ENCODE measurements around the gene PLCB1.

DNA sequence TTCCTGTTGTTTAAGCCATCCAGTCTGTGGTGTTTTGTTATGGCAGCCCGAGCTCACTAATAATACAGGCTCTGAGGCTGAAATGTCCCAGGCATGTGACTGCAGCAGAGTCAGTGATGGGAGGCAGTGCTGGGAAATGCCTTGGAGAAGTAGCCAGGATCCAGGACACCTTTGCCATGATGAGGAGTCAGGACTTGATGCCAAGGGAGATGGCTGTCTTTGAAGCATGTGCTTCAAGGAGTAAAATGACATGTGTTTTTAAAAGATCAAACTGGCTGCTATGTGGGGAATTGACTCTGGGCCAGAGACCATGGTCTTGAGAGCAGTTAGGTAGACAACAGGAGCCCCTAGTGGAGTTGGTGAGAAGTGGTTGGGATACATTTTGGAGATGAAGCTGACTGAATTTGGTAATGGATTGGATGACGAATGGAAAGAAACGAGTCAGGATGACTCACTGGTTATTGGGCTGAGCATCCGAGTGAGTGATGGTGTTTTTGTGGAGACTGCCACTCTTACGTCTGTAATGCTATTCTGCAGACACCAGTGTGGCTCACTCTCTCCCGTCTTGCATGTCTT lies 322.2 kb downstream of the PLCB1 start:
- TF ChIP-seq, protein P1, sequence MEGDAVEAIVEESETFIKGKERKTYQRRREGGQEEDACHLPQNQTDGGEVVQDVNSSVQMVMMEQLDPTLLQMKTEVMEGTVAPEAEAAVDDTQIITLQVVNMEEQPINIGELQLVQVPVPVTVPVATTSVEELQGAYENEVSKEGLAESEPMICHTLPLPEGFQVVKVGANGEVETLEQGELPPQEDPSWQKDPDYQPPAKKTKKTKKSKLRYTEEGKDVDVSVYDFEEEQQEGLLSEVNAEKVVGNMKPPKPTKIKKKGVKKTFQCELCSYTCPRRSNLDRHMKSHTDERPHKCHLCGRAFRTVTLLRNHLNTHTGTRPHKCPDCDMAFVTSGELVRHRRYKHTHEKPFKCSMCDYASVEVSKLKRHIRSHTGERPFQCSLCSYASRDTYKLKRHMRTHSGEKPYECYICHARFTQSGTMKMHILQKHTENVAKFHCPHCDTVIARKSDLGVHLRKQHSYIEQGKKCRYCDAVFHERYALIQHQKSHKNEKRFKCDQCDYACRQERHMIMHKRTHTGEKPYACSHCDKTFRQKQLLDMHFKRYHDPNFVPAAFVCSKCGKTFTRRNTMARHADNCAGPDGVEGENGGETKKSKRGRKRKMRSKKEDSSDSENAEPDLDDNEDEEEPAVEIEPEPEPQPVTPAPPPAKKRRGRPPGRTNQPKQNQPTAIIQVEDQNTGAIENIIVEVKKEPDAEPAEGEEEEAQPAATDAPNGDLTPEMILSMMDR (IDR thresholded peaks at IDR 0.05) = peak in 1 of 6 experiments; percentile 24
- TF ChIP-seq POLR2A (IDR thresholded peaks at IDR 0.05) = no peak

Data from Peyer's patch (tissue), 4 donors.